ENCODE data around the gene CAPZA3.
"Not testable (repeated sequence)": the region's sequence is repeated elsewhere in the genome, so short reads cannot be mapped to it uniquely, and the experiment has no call there.

The CAPZA3 gene

DNA sequence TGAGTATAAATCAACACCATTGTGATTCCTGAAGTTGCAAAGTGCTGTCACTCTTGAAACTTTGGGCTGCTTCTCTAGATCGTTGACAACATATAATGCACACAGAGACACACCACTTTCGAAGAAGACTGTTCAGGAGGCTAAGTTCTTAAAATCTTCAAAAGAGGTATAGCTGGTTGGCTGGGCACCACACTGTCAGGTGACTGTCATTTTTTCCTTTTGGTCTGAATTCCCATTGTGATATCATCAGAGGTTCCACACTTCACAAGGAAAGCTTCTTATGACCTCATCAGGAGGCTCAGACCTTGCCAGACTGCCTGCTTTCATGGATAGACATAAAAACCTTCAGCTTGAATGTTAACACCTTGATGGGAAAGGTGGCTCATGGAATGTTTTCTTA lies at the start of gene CAPZA3, which contains the start of gene PLCZ1:
Gene CAPZA3 (plus strand): TSS at position 301 of the 400 bp plus-strand sequence. CDS start 150 bp downstream, outside the sequence.
Gene PLCZ1 (minus strand): TSS at position 194 of the 400 bp plus-strand sequence. CDS start 641 bp downstream, outside the sequence.
- DNase-seq (ENCODE audit: low spot score): no peak

DNA sequence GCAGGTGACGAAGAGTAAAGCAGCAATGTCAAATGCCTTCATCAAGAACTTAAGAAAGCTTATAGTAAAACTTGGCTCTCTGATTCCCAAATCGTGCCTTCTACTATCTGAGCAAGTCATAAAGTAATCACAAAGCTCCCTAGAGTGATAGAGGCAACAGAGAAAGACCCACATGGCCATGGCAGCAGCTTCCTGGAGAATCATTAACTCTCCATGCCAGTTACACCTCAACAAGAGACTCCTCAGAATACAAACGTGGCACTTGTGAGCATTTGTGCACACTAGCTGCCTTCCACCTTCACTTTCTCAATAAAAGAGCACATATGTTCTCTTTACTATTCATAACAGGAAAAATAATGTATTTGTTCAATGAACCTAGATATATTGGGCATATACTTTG lies 48.1 kb upstream of the CAPZA3 start:
- no peak for DNase-seq (ENCODE audit: low spot score)

GRCh38 chr12:18690653-18691052 lies 47.3 kb upstream of the CAPZA3 start:
- no peak for DNase-seq (ENCODE audit: low spot score)

DNA sequence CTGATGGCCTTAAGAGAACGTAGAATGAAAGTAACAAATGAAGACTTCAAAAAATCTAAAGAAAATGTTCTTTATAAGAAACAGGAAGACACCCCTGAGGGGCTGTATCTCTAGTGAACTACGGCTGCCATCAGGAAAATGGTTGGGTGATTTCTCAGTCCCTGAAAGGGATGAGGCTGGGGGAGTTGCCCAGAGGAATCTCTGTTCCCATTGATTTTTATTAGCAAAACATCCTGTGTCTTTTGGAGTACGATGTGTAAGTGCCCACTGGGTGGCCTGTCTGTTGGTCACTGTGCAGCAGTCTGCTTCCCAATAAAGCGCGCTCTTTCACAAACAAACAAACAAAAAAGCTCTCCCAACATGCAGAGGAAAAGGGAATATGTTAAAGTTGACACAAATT lies 43.9 kb upstream of the CAPZA3 start:
- not testable (repeated sequence) for DNase-seq (ENCODE audit: low spot score)

DNA sequence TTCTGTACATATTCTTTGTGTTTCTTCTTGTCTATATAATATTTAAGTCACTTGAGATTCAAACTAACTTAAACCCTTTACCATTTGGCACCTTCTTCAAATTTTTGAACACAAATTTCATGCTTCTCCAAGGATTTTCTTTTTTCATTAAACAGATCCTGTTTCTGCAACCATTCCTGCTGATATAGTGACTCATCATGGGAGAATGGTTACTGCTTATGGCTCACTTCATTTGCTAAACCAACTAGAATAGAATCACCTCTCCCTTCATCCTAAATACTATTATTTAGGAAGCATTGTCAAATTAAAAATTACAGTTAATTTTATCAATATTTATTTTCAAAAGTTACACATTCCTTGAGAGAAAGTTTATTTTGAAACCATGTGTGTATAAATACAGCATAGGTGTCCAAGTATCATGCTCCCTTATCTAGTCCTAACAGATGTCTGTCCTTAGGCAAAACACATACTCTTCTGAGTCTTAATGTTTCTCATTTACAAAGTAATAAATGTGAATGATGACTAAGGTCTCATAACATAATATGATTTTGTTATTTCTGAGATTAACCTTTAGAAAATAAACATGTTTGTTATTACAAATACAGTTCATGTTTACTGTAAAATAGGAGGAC lies 40.8 kb upstream of the CAPZA3 start:
- no peak for DNase-seq (ENCODE audit: low spot score)

DNA sequence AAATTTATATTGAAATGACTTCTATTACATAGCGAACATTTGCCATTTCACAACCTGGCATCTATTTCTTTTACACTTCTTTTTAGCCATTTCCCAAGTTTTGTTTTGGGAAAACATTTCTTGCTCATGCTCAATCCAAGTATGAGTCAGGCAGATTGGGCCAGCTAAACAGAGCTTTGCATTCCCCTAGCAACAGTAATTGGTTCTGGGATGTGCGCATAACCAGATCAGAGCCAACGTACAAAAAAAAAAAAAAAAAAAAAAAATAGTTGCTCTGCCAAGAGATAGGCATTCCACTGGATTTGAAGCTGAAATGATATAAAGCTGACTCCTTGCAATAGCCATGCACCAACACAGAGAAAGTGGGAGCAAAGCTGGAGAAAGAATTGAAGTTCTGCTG lies 37.6 kb upstream of the CAPZA3 start:
- no peak for DNase-seq (ENCODE audit: low spot score)

GRCh38 chr12:18703321-18703720 lies 34.6 kb upstream of the CAPZA3 start:
- DNase-seq (ENCODE audit: low spot score): no peak

GRCh38 chr12:18703911-18704310 lies 34.0 kb upstream of the CAPZA3 start:
- DNase-seq (ENCODE audit: low spot score): no peak

- DNase-seq (ENCODE audit: low spot score): no peak
Observed at GRCh38 chr12:18706798-18707197, 31.1 kb upstream of the CAPZA3 start.

- DNase-seq (ENCODE audit: low spot score): no peak
Observed at GRCh38 chr12:18716236-18716635, 21.7 kb upstream of the CAPZA3 start.

DNA sequence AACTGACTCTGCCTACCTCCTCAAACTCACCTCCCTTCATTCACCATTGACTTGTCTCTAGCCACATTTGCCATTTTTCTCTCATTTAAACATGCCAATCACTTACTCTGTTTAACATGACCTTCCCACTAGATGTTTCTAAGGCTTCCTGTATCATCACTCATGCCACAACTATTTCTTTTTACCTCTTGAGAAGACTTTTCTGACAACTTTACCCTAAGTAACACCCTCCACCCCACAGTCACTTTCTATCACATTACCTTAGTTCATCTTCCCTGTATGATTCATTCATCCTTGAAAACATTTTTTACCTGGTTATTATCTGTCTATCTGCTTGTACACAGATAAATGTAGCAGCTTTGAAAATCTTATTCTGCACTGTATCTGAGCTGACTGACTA lies 19.5 kb upstream of the CAPZA3 start:
- no peak for DNase-seq (ENCODE audit: low spot score)

- DNase-seq (ENCODE audit: low spot score): no peak
Observed at GRCh38 chr12:18719922-18720510, 17.9 kb upstream of the CAPZA3 start.

GRCh38 chr12:18720690-18721089 lies 17.2 kb upstream of the CAPZA3 start:
- DNase-seq (ENCODE audit: low spot score): no peak

DNA sequence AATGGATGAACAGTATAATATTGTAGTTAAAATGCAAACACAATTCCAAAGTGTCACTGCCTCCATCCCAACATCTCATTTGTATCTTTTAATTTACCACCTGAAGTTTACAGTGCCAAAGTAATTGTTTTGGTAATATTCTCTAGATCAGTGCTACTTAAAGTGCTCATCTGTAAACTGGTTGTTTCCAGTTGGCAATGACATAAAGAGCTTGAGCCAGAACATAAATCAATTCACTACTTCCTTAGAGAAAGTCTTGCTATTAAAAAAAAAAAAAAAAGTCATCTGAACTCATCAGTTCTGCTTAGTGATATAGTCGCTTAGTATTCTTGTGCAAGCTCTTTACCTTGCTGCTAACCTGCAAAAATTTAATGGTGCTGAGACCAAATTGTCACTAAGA lies 16.5 kb upstream of the CAPZA3 start:
- no peak for DNase-seq (ENCODE audit: low spot score)

- no peak for DNase-seq (ENCODE audit: low spot score)
Observed at GRCh38 chr12:18723752-18724151, 14.2 kb upstream of the CAPZA3 start.

GRCh38 chr12:18731156-18731555 lies 6.8 kb upstream of the CAPZA3 start:
- DNase-seq (ENCODE audit: low spot score): no peak

DNA sequence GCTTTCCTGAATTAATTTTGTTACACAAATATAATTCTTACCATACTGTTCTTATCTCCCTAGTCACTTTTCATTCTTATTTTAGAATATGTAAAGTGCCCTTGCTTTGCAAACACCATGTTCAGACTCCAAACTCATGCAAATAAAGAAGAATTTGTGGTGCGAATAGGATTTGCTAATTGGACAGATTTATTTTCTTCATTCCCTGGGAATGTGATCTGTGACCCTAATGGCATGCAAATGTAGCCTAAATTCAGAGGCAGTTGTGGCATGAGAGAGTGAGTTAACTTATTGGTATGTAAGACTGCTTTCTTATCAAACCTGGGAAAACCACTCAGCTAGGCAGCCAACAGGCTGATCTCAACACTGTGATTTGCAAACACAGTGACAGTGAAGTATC lies 10.0 kb downstream of the CAPZA3 start:
- no peak for DNase-seq (ENCODE audit: low spot score)

DNA sequence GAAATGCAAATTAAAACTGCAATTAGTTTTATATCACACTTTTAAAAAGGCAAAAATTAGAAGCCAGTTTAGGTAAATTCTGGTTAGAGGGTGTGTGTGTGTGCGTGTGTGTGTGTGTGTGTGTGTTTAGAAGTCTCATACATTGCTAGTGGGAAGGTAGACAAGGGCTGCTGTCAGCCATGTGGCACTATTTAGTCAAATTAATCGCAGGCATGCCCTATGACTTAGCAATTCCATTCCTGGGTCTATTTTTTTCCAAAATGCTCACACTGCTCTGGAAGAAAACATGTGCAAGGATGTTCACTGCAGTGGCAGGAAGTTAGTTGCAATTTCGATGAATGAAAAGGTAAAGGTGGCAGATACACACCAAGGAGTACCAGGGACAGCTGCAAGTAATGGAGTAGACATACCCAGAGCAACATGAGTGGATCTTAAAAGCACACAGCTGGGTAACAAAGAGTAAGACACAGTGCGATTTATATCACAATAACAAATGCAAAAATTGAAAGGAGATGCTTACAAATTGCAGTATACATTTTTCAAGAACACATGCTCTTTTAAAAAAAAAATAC lies 11.6 kb downstream of the CAPZA3 start:
- DNase-seq (ENCODE audit: low spot score): no peak

GRCh38 chr12:18750085-18750484 lies 12.2 kb downstream of the CAPZA3 start:
- DNase-seq (ENCODE audit: low spot score): no peak

- DNase-seq (ENCODE audit: low spot score): no peak
Observed at GRCh38 chr12:18751866-18752265, 13.9 kb downstream of the CAPZA3 start.

- DNase-seq (ENCODE audit: low spot score): no peak
Observed at GRCh38 chr12:18752280-18752920, 14.5 kb downstream of the CAPZA3 start.

DNA sequence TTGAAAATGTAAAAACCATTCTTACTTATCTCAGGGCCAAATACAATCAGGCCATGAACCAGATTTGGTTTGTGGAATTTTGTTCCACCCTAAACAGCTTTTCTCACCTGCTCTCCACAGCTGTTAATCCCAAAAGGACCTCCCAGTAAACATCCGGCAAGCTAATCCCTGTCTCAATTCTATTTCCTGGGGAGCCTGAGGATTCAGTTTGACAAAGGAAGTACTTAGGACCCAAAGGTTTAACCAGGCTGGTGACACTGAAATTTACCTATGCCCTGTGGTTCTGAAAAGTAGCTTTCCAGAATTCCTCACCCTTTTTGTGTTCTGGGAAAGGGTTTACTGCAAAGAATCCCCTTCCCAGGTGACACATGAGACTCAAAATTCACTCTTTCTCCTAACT lies 15.0 kb downstream of the CAPZA3 start:
- no peak for DNase-seq (ENCODE audit: low spot score)

GRCh38 chr12:18753481-18754123 lies 15.7 kb downstream of the CAPZA3 start:
- no peak for DNase-seq (ENCODE audit: low spot score)

Measured in left forelimb (tissue), 1 donor.